Spleen (tissue), 7 donors: ENCODE data around the gene TLR8.

Experiments used
- POLR2A ChIP-seq, 3 donors: fragments of 450-650 bp; IDR thresholded peaks; one replicate each; pipeline ENCODE4 v1.5.1; 2017; ENCODE audit warnings: antibody characterized with exemption in 3 of 3, mild to moderate bottlenecking in 1 of 3
- POLR2AphosphoS5 ChIP-seq, 3 donors: sonication (generic); formaldehyde crosslinking; IDR thresholded peaks; one replicate each; pipeline ENCODE4 v1.5.1; 2017; ENCODE audit warnings: antibody characterized with exemption in 3 of 3
- TF ChIP-seq, protein P1 (sequence below), 11 experiments: fragments of 200-600 bp in 7 of 11; fragments of 450-650 bp in 4 of 11; sonication (generic) in 4 of 11; IDR thresholded peaks in 8 of 11; conservative IDR thresholded peaks in 3 of 11; 1 replicate in 7 of 11; 2 replicates in 4 of 11; pipeline versions ENCODE4 v1.4.0 to v1.8.0; 2016 to 2021; ENCODE audit warnings: antibody characterized with exemption in 11 of 11, inconsistent platforms in 4 of 11, mild to moderate bottlenecking in 1 of 11
- donor health status: DM: no; HTN: no; CAD: no; lungs with moderate emphysema.
- donor health status: DM: no; HTN: no; CAD: no.
- donor health status: DM: no; HTN: no; CAD: no.

DNA sequence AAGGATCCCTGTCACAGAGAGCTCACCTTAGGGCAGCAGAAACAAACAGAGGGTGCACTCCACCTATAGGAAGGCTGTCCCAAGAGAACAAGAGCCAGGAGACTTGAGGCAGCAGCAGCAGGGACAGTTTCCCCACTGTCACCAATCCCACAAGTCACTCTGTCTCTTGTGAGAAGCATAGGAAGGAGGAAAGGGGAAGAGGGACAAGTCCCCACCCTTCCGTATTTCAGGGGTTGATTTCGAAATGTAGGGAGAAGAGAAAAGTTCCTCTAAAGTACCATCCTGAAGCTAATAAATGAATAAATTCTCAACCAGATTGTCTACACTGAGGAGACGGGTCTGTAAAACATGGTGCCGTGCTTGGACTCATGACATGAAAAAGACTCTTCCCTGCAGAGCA is 9.5 kb upstream of the TLR8 start:
- TF ChIP-seq POLR2AphosphoS5 (IDR thresholded peaks at IDR 0.05): no peak
- TF ChIP-seq, protein P1, sequence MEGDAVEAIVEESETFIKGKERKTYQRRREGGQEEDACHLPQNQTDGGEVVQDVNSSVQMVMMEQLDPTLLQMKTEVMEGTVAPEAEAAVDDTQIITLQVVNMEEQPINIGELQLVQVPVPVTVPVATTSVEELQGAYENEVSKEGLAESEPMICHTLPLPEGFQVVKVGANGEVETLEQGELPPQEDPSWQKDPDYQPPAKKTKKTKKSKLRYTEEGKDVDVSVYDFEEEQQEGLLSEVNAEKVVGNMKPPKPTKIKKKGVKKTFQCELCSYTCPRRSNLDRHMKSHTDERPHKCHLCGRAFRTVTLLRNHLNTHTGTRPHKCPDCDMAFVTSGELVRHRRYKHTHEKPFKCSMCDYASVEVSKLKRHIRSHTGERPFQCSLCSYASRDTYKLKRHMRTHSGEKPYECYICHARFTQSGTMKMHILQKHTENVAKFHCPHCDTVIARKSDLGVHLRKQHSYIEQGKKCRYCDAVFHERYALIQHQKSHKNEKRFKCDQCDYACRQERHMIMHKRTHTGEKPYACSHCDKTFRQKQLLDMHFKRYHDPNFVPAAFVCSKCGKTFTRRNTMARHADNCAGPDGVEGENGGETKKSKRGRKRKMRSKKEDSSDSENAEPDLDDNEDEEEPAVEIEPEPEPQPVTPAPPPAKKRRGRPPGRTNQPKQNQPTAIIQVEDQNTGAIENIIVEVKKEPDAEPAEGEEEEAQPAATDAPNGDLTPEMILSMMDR (IDR thresholded peaks at IDR 0.05 in 8 of 11, conservative IDR thresholded peaks at IDR 0.05 in 3 of 11): no peak
- no peak for TF ChIP-seq POLR2A (IDR thresholded peaks at IDR 0.05)
